DOHH2 (cell line): ENCODE measurements around the gene C2CD4D.

Experiments used
- EZH2phosphoT487 ChIP-seq: fragments of 200-600 bp; sonication (generic); IDR thresholded peaks from 2 replicates; pipeline ENCODE4 v1.6.1; 2017; ENCODE audit warnings: borderline replicate concordance, mild to moderate bottlenecking, antibody characterized with exemption, low read length, moderate library complexity, mixed read lengths
- TF ChIP-seq, protein P1 (sequence below): fragments of 200-600 bp; sonication (generic); IDR thresholded peaks from one replicate; pipeline ENCODE4 v1.5.1; 2014; ENCODE audit warnings: antibody characterized with exemption, mild to moderate bottlenecking, low read depth, low read length; ENCODE audit not compliant: poor library complexity, severe bottlenecking

DNA sequence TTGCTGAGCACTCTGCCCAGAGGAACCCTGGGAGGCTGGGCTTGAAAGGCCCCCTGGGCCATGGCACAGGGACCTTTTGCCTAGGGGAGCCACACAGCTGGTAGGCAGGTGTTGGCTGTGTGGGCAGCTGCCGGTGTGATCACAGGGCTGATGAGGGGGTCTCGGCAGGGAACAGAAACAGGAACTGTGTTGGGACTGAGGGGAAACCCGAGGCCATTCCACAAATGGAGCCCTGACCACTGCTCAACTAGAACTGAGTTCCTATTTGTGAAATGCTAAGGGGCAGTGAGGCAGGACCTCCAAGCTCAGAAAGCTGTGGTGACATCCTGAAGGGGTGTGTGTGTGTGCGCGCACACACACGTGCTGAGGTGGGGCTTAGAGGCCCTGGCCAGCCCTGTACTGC, 20.3 kb upstream of the C2CD4D start:
- TF ChIP-seq, protein P1, sequence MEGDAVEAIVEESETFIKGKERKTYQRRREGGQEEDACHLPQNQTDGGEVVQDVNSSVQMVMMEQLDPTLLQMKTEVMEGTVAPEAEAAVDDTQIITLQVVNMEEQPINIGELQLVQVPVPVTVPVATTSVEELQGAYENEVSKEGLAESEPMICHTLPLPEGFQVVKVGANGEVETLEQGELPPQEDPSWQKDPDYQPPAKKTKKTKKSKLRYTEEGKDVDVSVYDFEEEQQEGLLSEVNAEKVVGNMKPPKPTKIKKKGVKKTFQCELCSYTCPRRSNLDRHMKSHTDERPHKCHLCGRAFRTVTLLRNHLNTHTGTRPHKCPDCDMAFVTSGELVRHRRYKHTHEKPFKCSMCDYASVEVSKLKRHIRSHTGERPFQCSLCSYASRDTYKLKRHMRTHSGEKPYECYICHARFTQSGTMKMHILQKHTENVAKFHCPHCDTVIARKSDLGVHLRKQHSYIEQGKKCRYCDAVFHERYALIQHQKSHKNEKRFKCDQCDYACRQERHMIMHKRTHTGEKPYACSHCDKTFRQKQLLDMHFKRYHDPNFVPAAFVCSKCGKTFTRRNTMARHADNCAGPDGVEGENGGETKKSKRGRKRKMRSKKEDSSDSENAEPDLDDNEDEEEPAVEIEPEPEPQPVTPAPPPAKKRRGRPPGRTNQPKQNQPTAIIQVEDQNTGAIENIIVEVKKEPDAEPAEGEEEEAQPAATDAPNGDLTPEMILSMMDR: no peak
- TF ChIP-seq EZH2phosphoT487: no peak
